BLaER1 treated with 17β-estradiol and CSF1 and Interleukin-3, amounts not matched to agents 10 nM and 100 nM (cell line): Measurements from ENCODE around the gene CEACAM21.

Experiments used
- H3K27ac ChIP-seq, 11 experiments: shearing (Covaris generic); formaldehyde crosslinking; 2 replicates each; pipeline ENCODE4 v1.8.1; 2022
- H3K27me3 ChIP-seq, 11 experiments: shearing (Covaris generic); formaldehyde crosslinking; 2 replicates each; pipeline ENCODE4 v1.8.1; 2022
- H3K36me3 ChIP-seq, 11 experiments: shearing (Covaris generic); formaldehyde crosslinking; 2 replicates each; pipeline ENCODE4 v1.8.1; 2022
- H3K4me1 ChIP-seq, 10 experiments: shearing (Covaris generic); formaldehyde crosslinking; 2 replicates each; pipeline ENCODE4 v1.8.1; 2022
- H3K4me2 ChIP-seq, 11 experiments: shearing (Covaris generic); formaldehyde crosslinking; 2 replicates each; pipeline ENCODE4 v1.8.1; 2022
- H3K4me3 ChIP-seq, 10 experiments: shearing (Covaris generic); formaldehyde crosslinking; 2 replicates each; pipeline ENCODE4 v1.8.1; 2022
- H3K9ac ChIP-seq, 11 experiments: shearing (Covaris generic); formaldehyde crosslinking; 2 replicates each; pipeline ENCODE4 v1.8.1; 2022
- H3K9me3 ChIP-seq, 11 experiments: shearing (Covaris generic); formaldehyde crosslinking; replicated peaks in 1 of 11; 2 replicates each; pipeline ENCODE4 v1.8.1; 2022
- H4K20me1 ChIP-seq, 11 experiments: shearing (Covaris generic); formaldehyde crosslinking; 2 replicates each; pipeline ENCODE4 v1.8.1; 2022
- Cebpa-rat ChIP-seq, 11 experiments: shearing (Covaris generic); IDR thresholded peaks; 2 replicates each; pipeline ENCODE4 v1.8.1; 2022

The CEACAM21 gene

DNA sequence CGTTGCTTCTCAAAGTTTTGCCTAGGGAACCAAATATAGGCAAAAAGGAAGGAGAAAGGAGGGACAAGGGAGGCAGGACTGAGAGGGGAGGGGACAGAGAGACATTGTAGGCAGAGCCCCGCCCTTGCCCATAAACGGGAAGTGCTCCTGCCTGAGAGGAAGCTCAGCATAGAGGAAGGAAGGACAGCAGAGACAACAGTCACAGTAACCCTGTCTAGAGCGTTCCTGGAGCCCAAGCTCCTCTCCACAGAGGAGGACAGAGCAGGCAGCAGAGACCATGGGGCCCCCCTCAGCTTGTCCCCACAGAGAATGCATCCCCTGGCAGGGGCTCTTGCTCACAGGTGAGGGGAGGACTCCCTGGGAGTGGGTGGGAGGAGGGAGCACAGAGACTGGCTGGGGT is at the start of gene CEACAM21:
TSS of gene CEACAM21 (plus strand) at position 169 of the 400 bp plus-strand sequence. CDS start at position 278, 109 bp downstream.
- TF ChIP-seq Cebpa-rat (IDR thresholded peaks at IDR 0.05), result no peak
- Histone ChIP-seq H3K36me3 (peaks cover 40 to 77% (median 67%) of the 10 kb centered on the region in 11 experiments), H3K4me3 (peak within 1 kb of the TSS; percentile 12 to 67 (median 56); a peak in 17 of 20 replicates), H3K9ac (peak within 1 kb of the TSS; percentile 63 to 84 (median 77)), H3K9me3 (peaks cover 21 to 26% (median 22%) of the 10 kb centered on the region in 11 experiments), H3K4me2 (peak within 1 kb of the TSS; percentile 78 to 96 (median 93)), H3K27ac (peak within 1 kb of the TSS; percentile 53 to 89 (median 84); a peak in 21 of 22 replicates), H4K20me1 (peaks cover under 1 to 18% (median 7%) of the 10 kb centered on the region in 11 experiments; a peak in 10 of 22 replicates), H3K4me1 (peaks cover 18 to 32% (median 25%) of the 10 kb centered on the region in 10 experiments), H3K27me3 (no peaks in the 10 kb centered on the region)

GRCh38 chr19:41527089-41527488 is 48.9 kb upstream of the CEACAM21 start:
- Histone ChIP-seq H3K36me3 (peaks cover 0 to 15% (median 8%) of the 10 kb centered on the region in 11 experiments; a peak in 11 of 22 replicates), H3K4me3 (no peak overlapping the region), H3K27me3 (peaks cover 18 to 30% (median 23%) of the 10 kb centered on the region in 11 experiments), H3K4me1 (peaks cover 34 to 55% (median 51%) of the 10 kb centered on the region in 10 experiments), H4K20me1 (no peaks in the 10 kb centered on the region), H3K27ac (no peak overlapping the region), H3K9me3 (peaks cover 58 to 70% (median 62%) of the 10 kb centered on the region in 11 experiments), H3K9ac (no peak overlapping the region), H3K4me2 (no peak overlapping the region)
- no peak for TF ChIP-seq Cebpa-rat (IDR thresholded peaks at IDR 0.05)

- H3K9ac ChIP-seq, result no peak overlapping the region
- H3K4me1 ChIP-seq, result peaks cover 28 to 53% (median 45%) of the 10 kb centered on the region in 10 experiments
- peaks cover 11 to 20% (median 13%) of the 10 kb centered on the region in 11 experiments for H3K27me3 ChIP-seq
- peak overlapping the region; percentile 1 to 96 (median 92); a peak in 18 of 22 replicates for H3K27ac ChIP-seq
- no peaks in the 10 kb centered on the region for H4K20me1 ChIP-seq
- peak overlapping the region in 9 of 11 experiments; percentile 9 to 94 (median 56); a peak in 15 of 22 replicates for H3K4me2 ChIP-seq
- H3K4me3 ChIP-seq, result no peak overlapping the region; a peak in 1 of 20 replicates
- TF ChIP-seq Cebpa-rat (IDR thresholded peaks at IDR 0.05), result no peak
- peaks cover 68 to 80% (median 72%) of the 10 kb centered on the region in 11 experiments for H3K9me3 ChIP-seq
- peaks cover 0 to 15% (median 8%) of the 10 kb centered on the region in 11 experiments; a peak in 11 of 22 replicates for H3K36me3 ChIP-seq
Measured at GRCh38 chr19:41528106-41528505, 47.9 kb upstream of the CEACAM21 start.

GRCh38 chr19:41529484-41530183 is 46.3 kb upstream of the CEACAM21 start:
- peaks cover 84 to 91% (median 87%) of the 10 kb centered on the region in 11 experiments for H3K9me3 ChIP-seq
- peaks cover 0 to 15% (median 8%) of the 10 kb centered on the region in 11 experiments; a peak in 11 of 22 replicates for H3K36me3 ChIP-seq
- no peaks in the 10 kb centered on the region for H4K20me1 ChIP-seq
- TF ChIP-seq Cebpa-rat (IDR thresholded peaks at IDR 0.05), result no peak
- peaks cover 43 to 65% (median 61%) of the 10 kb centered on the region in 10 experiments for H3K4me1 ChIP-seq
- 0 out of 22 replicates have a peak, but pooled peaks cover 0 to 5% (median 0%) of the 10 kb centered on the region in 11 experiments for H3K27me3 ChIP-seq
- H3K27ac ChIP-seq, result peak overlapping the region; percentile 83 to 97 (median 94)
- peak overlapping the region; percentile 61 to 94 (median 83) for H3K4me2 ChIP-seq
- peak overlapping the region; percentile 41 to 68 (median 55) for H3K4me3 ChIP-seq
- H3K9ac ChIP-seq, result peak overlapping the region in 8 of 11 experiments; percentile 74 to 89 (median 78); a peak in 13 of 22 replicates

DNA sequence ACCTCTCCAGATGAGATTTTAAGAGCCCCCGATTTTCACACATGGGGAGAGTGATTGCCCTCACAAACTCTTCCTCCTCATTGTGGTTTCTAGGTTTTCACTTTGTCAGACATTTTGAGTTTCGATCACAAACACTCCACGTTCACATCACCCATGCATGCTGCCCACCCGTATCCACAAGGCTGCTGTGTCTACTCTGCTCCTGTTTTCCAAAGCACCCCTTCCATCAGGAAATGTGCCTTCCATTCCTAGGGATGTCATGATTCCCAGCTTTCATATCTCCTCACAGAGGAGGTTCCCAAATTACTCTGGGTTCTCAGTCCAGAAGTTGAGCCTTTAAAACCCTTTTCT is 45.8 kb upstream of the CEACAM21 start:
- no peaks in the 10 kb centered on the region for H3K27me3 ChIP-seq
- H3K36me3 ChIP-seq, result peaks cover 0 to 15% (median 8%) of the 10 kb centered on the region in 11 experiments; a peak in 11 of 22 replicates
- H4K20me1 ChIP-seq, result no peaks in the 10 kb centered on the region
- peak overlapping the region; percentile 61 to 94 (median 83) for H3K4me2 ChIP-seq
- H3K9ac ChIP-seq, result peak overlapping the region; percentile 68 to 89 (median 78)
- peaks cover 78 to 87% (median 83%) of the 10 kb centered on the region in 11 experiments for H3K9me3 ChIP-seq
- no peak for TF ChIP-seq Cebpa-rat (IDR thresholded peaks at IDR 0.05)
- peak overlapping the region; percentile 41 to 68 (median 55) for H3K4me3 ChIP-seq
- peaks cover 48 to 70% (median 65%) of the 10 kb centered on the region in 10 experiments for H3K4me1 ChIP-seq
- peak overlapping the region; percentile 83 to 97 (median 94) for H3K27ac ChIP-seq

DNA sequence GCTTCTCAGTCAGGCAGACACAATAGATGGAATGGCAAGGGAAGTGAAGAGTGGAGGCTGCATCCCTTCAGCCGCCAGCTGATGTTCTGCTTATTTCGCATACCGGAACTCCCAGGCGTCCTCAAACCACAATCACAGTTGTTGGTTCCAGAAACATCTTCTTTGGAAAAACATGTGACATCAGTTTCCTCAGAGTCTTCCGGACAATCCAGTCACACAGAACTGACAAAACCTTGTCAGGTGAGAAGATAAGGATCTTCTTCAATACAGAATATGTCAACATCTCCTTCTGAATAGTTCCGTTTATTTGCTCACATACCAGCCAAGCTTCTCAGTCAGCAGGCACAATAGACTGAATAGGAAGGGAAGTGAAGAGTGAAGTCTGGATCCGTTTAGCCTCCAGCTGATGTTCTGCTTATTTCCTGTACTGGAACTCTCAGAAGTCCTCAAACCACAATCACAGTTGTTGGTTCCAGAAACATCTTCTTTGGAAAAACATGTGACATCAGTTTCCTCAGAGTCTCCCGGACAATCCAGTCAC is 45.1 kb upstream of the CEACAM21 start:
- H4K20me1 ChIP-seq, result no peaks in the 10 kb centered on the region
- peaks cover 0 to 15% (median 8%) of the 10 kb centered on the region in 11 experiments; a peak in 11 of 22 replicates for H3K36me3 ChIP-seq
- H3K9me3 ChIP-seq, result peaks cover 74 to 83% (median 77%) of the 10 kb centered on the region in 11 experiments
- peak overlapping the region; percentile 83 to 97 (median 94) for H3K27ac ChIP-seq
- H3K9ac ChIP-seq, result peak overlapping the region; percentile 68 to 89 (median 78)
- no peaks in the 10 kb centered on the region for H3K27me3 ChIP-seq
- H3K4me1 ChIP-seq, result peaks cover 55 to 76% (median 71%) of the 10 kb centered on the region in 10 experiments
- H3K4me2 ChIP-seq, result peak overlapping the region; percentile 61 to 94 (median 83)
- peak overlapping the region; percentile 41 to 68 (median 55) for H3K4me3 ChIP-seq
- peak in 8 of 11 experiments; percentile 11 to 73 (median 50); a peak in 11 of 22 replicates for TF ChIP-seq Cebpa-rat (IDR thresholded peaks at IDR 0.05)

DNA sequence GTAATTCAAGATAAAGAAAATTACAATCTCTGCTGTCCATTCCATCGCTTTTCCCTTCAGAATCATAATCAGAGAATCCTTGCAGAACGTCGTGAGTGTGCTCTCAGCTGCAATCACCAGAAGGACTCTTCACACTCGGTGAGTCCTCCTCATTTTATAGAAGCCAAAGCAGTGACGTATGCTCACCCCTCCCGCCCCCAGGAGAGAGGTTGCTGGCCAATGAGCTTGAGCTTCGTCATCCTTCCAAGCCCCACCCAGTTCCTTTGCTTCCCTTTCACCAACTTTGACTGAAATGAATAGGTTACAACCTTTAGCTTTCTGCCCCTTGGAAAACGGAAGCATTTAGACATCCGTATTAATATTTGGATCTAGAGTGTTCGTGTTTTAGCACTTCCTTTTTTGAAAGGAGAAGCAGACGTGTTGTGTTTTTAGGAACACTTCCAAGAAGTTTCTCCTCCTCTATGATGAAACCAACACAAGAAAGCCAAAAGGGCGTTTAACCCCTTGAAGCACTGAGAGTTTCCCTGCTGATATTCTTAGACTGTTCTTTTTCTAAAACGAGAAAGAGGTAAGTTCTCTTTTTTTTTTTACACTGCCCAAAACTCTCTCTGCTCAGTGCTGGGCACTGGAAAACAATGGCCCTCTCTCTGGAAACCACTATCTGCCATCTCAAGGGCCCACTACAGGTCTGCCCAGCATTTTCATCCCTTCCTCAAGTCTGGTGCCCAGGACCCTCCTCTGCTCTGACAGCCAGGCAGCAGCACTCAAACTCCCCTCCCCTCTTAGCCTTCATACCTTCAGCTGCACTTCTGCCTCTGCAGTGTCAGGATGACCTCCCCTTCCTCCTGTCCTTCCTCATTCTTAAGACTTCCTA is 44.3 kb upstream of the CEACAM21 start:
- no peaks in the 10 kb centered on the region for H4K20me1 ChIP-seq
- peak in 3 of 11 experiments; percentile 16 to 71 (median 26); a peak in 4 of 22 replicates for TF ChIP-seq Cebpa-rat (IDR thresholded peaks at IDR 0.05)
- peak overlapping the region; percentile 41 to 68 (median 55) for H3K4me3 ChIP-seq
- no peaks in the 10 kb centered on the region for H3K27me3 ChIP-seq
- H3K36me3 ChIP-seq, result peaks cover 0 to 16% (median 8%) of the 10 kb centered on the region in 11 experiments; a peak in 11 of 22 replicates
- peak overlapping the region; percentile 68 to 89 (median 78) for H3K9ac ChIP-seq
- H3K4me2 ChIP-seq, result peak overlapping the region; percentile 61 to 94 (median 83)
- peaks cover 74 to 83% (median 77%) of the 10 kb centered on the region in 11 experiments for H3K9me3 ChIP-seq
- H3K27ac ChIP-seq, result peak overlapping the region; percentile 83 to 97 (median 94)
- H3K4me1 ChIP-seq, result peaks cover 55 to 77% (median 71%) of the 10 kb centered on the region in 10 experiments

DNA sequence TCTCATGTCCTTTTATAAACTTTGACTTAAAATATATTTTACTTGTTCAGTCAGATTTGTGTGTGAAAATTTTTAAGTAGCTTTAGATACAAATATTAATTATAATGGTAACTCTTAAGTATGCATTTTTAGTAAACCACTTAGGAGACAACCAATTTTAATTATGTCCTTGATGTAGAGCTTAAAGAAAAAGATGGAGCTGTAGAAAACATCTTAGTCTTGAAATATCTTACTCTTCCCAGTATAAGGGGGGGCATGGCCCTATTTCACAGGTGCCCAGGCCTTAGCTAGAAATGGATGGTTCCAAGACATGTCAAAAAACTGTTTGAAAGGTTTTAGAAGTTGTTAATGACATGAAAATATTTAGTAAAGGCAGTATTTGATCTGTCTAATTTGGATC is 43.4 kb upstream of the CEACAM21 start:
- peak overlapping the region in 8 of 11 experiments; percentile 56 to 96 (median 94); a peak in 11 of 22 replicates for H3K27ac ChIP-seq
- no peak for TF ChIP-seq Cebpa-rat (IDR thresholded peaks at IDR 0.05)
- peaks cover 0 to 25% (median 10%) of the 10 kb centered on the region in 11 experiments; a peak in 13 of 22 replicates for H3K36me3 ChIP-seq
- H3K9me3 ChIP-seq, result peaks cover 73 to 83% (median 77%) of the 10 kb centered on the region in 11 experiments
- H3K9ac ChIP-seq, result no peak overlapping the region
- peak overlapping the region in 3 of 10 experiments; percentile 40 to 62 (median 50); a peak in 5 of 20 replicates for H3K4me3 ChIP-seq
- H3K27me3 ChIP-seq, result no peaks in the 10 kb centered on the region
- no peaks in the 10 kb centered on the region for H4K20me1 ChIP-seq
- H3K4me1 ChIP-seq, result peaks cover 60 to 75% (median 71%) of the 10 kb centered on the region in 10 experiments
- H3K4me2 ChIP-seq, result peak overlapping the region in 9 of 11 experiments; percentile 6 to 82 (median 51); a peak in 9 of 22 replicates
